Upper lobe of right lung (tissue), 1 donor: Measurements from ENCODE around the gene ZNF256. TPM values are rescaled to one million over a fixed set of nuclear protein-coding genes. Genes with fewer than 3 reads are reported as not detected.

ENCODE experiments used
- ATAC-seq: fragments of 200-7000 bp; cut with Tn5 transposase; one replicate; pipeline ENCODE4 v1.9.1; 2020; ENCODE audit warnings: mild to moderate bottlenecking, moderate library complexity
- DNase-seq: peaks from one replicate; pipeline ENCODE4 v3.0.0-alpha.2; 2020
- H3K27ac ChIP-seq: fragments of 200-600 bp; one replicate; pipeline ENCODE4 v1.8.0; 2022
- H3K27me3 ChIP-seq: fragments of 200-600 bp; one replicate; pipeline ENCODE4 v1.8.0; 2022; ENCODE audit warnings: mild to moderate bottlenecking
- H3K36me3 ChIP-seq: fragments of 200-600 bp; one replicate; pipeline ENCODE4 v1.8.0; 2022
- H3K4me1 ChIP-seq: fragments of 200-600 bp; one replicate; pipeline ENCODE4 v1.8.0; 2022
- H3K4me3 ChIP-seq: fragments of 200-600 bp; one replicate; pipeline ENCODE4 v1.8.0; 2022; ENCODE audit warnings: mild to moderate bottlenecking
- H3K9me3 ChIP-seq: fragments of 200-600 bp; one replicate; pipeline ENCODE4 v1.8.0; 2022
- intact Hi-C: fragments of 100-400 bp; cut with DNase I; formaldehyde crosslinking; loops from one replicate; pipeline ENCODE4 v1.11.0; 2022
- long read RNA-seq: library from polyadenylated mRNA; unstranded; transcript quantifications from one replicate; pipeline ENCODE4 v2.0.0, GENCODE V29; 2021
- total RNA-seq: library from RNA; stranded (reverse); fragmentation: NEBNext Ultra II Directional; extraction: Animal tissue kit (Norgen Biotek cat#: 25700); gene quantifications from one replicate; pipeline ENCODE4 v1.2.1, GENCODE V29; 2021
- TF ChIP-seq, protein P1 (sequence below): fragments of 200-600 bp; IDR thresholded peaks from one replicate; pipeline ENCODE4 v1.8.0; 2022; ENCODE audit warnings: antibody characterized with exemption
- donor health status: DM: no; HTN: yes; CAD: no; lungs with severe emphysema.

Gene ZNF256
- 5.8 TPM for total RNA-seq
- long read RNA-seq, partial matches to known transcripts = 0 of 4 reads
- long read RNA-seq, other reads (novel, unspliced or antisense) = 1 of 4 reads

DNA sequence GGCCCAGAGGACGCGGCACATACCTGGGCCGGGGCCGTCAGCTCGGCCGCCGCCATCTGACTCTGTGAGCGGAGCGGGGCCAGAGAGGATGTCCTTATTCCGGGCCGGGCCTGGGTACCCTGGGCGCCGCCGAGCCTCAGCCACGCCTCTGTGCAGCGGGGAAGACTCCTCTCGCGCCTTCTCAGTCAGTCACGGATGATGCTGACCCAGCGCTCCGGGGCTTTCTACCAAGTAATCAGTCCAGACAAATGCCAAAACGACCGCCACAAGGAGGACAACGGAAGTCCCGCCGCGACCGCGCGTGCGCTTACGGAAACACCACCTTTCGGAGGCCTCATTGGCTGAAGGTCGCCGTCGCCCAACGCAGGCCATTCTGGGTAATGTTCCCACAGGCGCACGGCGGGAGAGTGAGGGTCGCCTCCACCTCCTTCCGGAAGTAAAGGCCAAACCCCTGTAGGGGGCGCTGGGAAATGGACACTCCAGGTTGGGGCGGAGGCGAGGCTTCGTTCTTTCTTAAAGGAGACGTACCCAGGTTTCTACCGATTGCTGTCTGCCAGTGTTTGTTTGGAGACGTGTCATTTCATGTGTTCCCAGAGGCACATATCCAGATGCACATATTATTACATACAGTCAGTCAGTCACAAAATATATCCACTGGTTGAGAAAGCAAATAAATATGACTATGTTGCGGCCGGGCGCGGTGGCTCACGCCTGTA, at the start of gene ZNF256:
ZNF256 (minus strand) TSS at position 288 of the 716 bp plus-strand sequence; CDS start at position 56, 232 bp downstream.
- intact Hi-C loops = no loop called here
- H3K36me3 ChIP-seq = no peaks in the 10 kb centered on the region
- TF ChIP-seq, protein P1, sequence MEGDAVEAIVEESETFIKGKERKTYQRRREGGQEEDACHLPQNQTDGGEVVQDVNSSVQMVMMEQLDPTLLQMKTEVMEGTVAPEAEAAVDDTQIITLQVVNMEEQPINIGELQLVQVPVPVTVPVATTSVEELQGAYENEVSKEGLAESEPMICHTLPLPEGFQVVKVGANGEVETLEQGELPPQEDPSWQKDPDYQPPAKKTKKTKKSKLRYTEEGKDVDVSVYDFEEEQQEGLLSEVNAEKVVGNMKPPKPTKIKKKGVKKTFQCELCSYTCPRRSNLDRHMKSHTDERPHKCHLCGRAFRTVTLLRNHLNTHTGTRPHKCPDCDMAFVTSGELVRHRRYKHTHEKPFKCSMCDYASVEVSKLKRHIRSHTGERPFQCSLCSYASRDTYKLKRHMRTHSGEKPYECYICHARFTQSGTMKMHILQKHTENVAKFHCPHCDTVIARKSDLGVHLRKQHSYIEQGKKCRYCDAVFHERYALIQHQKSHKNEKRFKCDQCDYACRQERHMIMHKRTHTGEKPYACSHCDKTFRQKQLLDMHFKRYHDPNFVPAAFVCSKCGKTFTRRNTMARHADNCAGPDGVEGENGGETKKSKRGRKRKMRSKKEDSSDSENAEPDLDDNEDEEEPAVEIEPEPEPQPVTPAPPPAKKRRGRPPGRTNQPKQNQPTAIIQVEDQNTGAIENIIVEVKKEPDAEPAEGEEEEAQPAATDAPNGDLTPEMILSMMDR = peak; percentile 65
- H3K27ac ChIP-seq = peak within 1 kb of the TSS; percentile 87
- peak; percentile 95 for DNase-seq
- H3K27me3 ChIP-seq = no peaks in the 10 kb centered on the region
- peak; percentile 99 for ATAC-seq
- peaks cover 9% of the 10 kb centered on the region for H3K4me1 ChIP-seq
- H3K4me3 ChIP-seq = peak within 1 kb of the TSS; percentile 79
- peaks cover under 1% of the 10 kb centered on the region for H3K9me3 ChIP-seq

DNA sequence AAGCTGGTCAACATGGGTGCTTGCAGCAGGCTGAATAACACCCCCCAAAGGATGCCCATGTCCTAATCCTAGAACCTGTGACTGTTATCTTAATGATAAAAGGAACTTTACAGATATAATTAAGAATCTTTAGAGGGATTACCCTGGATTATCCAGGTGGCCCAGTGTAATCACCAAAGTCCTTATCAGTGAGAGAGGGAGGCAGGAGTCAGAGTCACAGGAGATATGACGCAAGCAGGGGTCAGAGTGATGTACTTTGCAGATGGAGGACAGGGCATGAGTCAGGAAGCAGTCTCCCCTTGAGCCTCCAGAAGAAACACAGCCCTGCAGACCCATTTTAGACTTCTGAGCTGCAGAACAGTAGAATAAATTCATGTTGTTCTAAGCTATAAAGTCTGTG, 45.3 kb upstream of the ZNF256 start:
- peaks cover 16% of the 10 kb centered on the region for H3K36me3 ChIP-seq
- ATAC-seq = no peak
- no peak for DNase-seq
- no peak overlapping the region for H3K4me3 ChIP-seq
- no peak overlapping the region for H3K27ac ChIP-seq
- H3K4me1 ChIP-seq = no peaks in the 10 kb centered on the region
- H3K27me3 ChIP-seq = no peaks in the 10 kb centered on the region
- intact Hi-C loops = no loop called here
- TF ChIP-seq, protein P1 = no peak
- H3K9me3 ChIP-seq = peaks cover 78% of the 10 kb centered on the region

DNA sequence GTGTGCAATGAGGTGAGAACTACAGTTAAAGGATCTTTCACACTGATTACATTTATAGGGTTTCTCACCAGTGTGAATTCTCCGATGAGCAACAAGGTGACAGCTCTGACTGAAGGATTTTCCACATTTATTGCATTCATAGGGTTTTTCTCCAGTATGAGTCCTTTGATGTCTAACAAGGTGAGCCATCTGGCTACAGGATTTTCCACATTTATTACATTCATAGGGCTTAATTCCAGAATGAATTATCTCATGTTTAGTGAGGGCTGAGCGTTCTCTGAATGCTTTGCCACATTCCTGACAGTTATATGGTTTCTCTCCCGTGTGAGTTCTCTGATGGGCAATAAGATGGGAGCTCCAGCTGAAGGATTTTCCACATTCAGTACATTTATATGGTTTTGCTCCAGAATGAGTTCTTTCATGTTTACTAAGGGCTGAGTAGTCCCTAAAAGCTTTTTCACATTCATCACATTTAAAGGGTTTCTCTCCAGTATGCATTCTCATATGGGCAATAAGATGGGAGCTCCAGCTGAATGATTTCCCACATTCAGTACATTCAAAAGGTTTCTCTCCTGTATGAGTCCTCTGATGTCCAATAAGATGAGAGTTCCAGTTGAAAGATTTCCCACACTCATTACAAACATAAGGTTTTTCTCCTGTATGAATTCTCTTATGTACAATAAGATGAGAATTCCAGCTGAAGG, 31.2 kb upstream of the ZNF256 start:
- H3K4me3 ChIP-seq = no peak overlapping the region
- H3K4me1 ChIP-seq = no peaks in the 10 kb centered on the region
- no peaks in the 10 kb centered on the region for H3K27me3 ChIP-seq
- H3K27ac ChIP-seq = no peak overlapping the region
- TF ChIP-seq, protein P1 = no peak
- peaks cover 43% of the 10 kb centered on the region for H3K36me3 ChIP-seq
- intact Hi-C loops = no loop called here
- no peak for DNase-seq
- no peak for ATAC-seq
- H3K9me3 ChIP-seq = peaks cover 100% of the 10 kb centered on the region

DNA sequence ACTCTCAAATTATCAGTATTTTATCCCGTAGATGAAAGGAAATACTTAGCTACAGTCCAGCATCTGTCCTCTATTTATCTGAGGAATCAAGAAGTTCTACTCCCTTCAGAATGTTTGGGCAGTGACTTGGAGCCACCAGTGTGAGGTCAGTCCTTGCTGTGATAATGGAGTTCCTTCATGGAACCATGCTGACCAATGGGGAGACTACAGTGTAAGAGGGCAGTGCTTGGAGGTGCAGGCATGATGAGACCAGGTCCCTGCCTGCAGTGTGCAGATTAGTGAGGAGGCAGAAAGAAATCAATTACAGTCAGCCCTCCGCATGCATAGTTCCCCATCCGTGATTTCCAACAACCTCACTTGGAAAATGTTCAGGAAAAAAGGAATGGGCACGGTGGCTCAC, 26.9 kb upstream of the ZNF256 start, which contains the start of gene C19orf18:
C19orf18 (minus strand) TSS at position 101 of the 400 bp plus-strand sequence. CDS start 102 bp downstream, outside the sequence.
- Histone ChIP-seq H3K4me3 (no peak within 1 kb of the TSS), H3K9me3 (peaks cover 87% of the 10 kb centered on the region), H3K27me3 (no peaks in the 10 kb centered on the region), H3K27ac (no peak within 1 kb of the TSS), H3K4me1 (no peaks in the 10 kb centered on the region), H3K36me3 (peaks cover 2% of the 10 kb centered on the region)
- intact Hi-C loops = no loop called here
- DNase-seq (no peak), ATAC-seq (no peak)
- TF ChIP-seq, protein P1 = no peak

DNA sequence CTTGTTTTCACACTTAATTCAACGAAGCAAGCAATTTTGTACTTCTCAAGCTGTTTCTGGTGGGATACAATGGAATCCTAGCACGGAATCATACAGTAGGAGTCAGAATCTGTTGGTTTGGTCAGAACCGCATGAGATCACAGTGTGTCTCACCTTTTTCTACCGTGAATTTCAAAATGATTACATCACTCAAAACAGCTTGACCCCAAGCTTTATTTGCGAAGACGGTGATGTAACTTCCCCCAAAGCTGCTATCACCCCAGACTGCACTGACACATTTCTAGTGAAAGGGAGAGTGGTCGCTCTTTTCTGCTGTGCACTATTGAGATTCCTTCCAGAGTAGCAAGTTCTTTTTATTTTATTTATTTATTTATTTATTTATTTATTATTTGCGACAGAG, 17.3 kb upstream of the ZNF256 start:
- ATAC-seq (no peak), DNase-seq (no peak)
- no peaks in the 10 kb centered on the region for H3K36me3 ChIP-seq
- TF ChIP-seq, protein P1 = no peak
- peaks cover 46% of the 10 kb centered on the region for H3K9me3 ChIP-seq
- H3K27ac ChIP-seq = no peak overlapping the region
- H3K27me3 ChIP-seq = no peaks in the 10 kb centered on the region
- H3K4me3 ChIP-seq = no peak overlapping the region
- H3K4me1 ChIP-seq = no peaks in the 10 kb centered on the region
- intact Hi-C loops = no loop called here
